Activated T-helper 9 cell treated with anti-CD3 and anti-CD28 coated beads, Interleukin-2, amount 50 U/mL, for 16 hours (primary cell): Measurements from ENCODE around the gene NOD2.

ENCODE experiments used
- DNase-seq: peaks from one replicate; pipeline ENCODE4 v3.0.0-alpha.2; 2020; ENCODE audit warnings: low read depth

The NOD2 gene

DNA sequence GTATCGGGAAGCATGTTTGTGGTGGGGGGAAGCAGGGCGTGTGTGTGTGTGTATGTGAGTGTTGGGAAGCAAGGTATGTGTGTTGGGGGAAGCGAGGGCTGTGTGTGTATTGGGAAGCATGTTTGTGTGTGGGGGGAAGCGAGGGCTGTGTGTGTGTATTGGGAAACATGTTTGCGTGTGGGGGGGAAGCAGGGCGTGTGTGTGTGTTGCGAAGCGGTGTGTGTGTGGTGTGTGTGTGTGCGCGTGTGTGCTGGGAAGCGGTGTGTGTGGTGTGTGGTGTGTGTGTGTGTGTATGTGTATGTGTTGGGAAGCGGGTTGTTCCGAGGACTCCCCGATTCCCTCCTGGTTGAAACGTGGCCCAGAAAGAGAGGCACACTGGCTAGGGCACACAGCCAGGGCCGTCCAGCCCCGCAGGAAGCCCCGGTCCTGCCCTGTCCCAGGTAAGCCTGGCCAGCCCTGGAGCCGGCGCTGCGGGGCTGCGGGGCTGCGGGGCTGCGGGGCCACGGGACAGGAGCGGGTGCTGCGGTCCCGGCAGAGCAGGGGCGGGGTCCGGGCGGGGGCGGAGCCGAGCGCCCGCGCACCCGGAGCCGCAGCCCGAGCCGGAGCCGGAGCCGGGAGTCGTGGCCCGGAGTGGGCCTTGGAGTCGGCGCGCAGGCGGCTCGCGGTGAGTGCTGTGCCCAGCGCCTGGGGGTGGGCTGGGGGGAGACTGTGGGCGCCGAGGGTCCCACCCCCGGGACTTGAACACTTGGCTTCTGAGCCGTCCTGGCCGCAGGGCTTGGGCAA is at the start of gene NOD2:
Gene NOD2, plus strand, starts transcription at position 608 of the 783 bp plus-strand sequence. CDS start 5,890 bp downstream, outside the sequence.
- DNase-seq: no peak

DNA sequence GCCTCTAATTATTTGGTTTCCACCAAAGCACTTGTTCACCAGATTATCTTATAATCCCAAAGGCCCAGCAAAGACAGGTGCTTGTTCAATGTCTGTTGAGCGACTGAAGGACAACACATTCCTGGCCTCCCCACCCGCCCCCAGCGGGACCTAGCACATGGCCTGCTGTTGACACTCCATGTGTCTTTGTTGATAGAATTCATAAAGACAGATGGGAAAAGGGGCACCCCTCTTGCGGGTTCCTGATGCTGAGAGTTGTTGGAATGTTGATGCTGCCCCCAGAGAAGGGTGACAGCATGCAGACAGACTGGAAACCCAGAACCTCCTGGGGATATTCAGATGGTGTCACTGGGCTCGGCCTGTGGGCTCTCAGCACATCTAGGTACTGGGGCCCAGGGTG is 49.2 kb upstream of the NOD2 start:
- DNase-seq: no peak

DNA sequence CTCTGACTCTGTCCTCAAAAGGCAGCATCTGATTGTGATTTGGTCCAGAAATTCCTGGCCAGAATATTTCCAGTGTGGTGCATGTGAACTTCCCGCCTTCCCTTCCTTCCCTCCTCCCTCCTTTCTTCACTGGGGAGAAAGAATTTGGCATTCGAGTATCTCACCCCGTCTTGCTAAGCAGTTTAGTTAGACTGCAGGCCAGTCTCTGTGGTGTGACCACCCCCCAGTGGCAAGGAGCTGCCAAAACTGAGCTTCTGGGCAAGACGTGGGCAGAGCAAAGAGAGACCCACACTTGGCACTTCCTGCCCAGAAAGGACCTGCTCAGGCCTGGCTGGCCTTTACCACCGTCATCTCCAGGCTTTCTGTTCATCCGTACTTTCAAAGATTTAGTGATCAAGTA is 48.7 kb upstream of the NOD2 start:
- DNase-seq: no peak

DNA sequence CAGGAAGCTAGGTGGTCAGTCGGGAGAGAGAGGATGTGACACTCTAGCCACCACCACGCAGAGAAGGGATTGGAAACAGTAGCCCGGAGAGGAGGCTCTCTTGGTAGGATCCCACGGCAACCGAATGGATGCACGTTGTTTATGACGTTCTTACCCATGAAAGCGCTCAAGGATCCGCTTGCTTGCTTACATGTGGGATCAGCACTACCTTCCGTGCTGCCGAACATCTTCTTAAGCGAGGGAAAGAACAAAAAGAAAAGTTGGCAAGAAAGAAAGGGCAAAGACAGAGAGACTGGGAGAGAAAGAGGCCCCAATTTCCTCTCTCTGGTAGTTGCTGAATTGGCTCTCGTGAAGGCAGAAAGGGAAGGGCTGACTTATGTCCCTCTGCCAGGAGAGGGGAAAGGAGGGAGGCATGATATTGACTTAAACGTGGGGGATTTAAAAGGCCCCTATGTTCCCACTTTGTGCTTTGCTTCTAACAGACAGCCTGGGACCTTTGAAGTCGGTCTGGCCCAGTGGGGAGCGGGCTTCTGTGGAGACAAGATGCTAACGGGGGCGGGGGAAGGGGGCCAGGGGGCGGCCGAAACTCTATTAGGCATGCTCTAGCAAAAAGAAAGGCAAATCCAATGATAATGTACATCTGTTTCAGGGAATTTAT is 47.7 kb upstream of the NOD2 start:
- no peak for DNase-seq

DNA sequence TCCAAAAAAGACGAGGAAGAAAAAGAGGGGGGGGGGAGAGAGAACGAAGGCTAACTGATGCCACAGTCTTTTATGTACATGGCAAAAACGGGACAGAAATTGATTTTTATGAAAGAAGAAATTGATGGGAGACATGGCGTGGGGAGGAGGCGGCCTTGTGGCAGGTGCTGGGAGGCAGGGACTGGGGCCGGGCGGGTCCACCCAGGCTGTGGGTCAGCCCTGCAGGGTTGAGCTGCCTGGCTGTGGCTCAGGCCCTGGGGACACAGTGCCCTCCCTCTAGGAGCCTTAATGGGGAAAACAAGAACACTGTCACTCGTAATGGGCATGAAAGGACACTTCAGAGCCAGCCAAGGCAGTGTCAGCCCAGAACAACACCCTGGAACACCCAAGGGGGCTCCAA is 47.1 kb upstream of the NOD2 start:
- DNase-seq: no peak

DNA sequence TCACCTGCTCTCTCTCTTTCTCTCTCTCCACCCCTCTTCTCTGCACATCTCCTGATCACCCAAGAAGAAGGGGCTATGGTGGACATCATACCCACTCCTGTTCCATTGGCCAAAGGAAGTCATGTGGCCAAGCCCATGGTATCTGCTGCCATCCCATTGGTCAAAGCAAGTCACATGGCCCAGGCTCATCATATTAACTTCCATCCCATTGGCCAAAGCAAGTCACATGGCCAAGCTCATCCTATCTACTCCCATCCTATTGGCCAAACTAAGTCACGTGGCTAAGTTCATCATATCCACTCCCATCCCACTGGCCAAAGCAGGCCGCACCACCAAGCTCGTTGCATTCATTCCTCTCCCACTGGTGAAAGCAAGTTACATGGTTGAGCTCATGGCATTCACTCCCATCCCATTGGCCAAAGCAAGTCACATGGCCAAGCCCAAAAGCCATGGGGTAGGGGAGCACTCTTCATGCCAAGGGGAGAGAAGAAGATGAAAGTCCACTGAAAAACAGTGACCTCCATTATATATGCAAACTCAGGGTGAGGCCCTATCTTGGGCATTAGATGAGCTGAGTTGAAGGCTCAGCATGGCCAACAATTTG is 41.5 kb upstream of the NOD2 start:
- no peak for DNase-seq

DNA sequence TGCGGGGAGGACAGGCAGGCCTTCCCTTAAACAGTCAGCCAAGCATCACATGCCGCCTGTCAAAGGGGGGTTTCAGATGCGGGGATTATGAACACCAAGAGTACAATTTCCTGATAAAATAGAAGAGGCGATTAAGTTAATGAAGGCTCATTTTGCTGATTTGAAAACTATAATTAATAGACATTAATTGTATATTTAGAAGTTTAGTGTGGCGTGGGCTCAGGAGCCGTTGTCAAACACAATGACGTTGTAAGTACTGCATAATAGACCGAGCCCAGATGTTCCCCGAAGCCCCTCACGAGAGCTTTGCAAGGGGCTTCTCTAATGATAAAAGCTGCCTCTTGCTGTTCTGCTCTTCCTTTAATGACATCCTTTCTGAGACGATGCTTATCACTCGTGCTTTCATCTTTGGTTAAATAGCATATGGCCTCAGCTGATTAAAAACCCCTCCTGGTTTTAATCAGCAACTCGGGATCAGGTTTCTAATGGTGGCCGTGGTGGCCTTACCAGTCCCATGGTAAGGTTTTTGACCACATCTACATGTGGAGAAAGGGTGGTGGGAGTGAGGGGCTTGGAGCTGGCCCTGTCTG is 40.5 kb upstream of the NOD2 start:
- DNase-seq: no peak

DNA sequence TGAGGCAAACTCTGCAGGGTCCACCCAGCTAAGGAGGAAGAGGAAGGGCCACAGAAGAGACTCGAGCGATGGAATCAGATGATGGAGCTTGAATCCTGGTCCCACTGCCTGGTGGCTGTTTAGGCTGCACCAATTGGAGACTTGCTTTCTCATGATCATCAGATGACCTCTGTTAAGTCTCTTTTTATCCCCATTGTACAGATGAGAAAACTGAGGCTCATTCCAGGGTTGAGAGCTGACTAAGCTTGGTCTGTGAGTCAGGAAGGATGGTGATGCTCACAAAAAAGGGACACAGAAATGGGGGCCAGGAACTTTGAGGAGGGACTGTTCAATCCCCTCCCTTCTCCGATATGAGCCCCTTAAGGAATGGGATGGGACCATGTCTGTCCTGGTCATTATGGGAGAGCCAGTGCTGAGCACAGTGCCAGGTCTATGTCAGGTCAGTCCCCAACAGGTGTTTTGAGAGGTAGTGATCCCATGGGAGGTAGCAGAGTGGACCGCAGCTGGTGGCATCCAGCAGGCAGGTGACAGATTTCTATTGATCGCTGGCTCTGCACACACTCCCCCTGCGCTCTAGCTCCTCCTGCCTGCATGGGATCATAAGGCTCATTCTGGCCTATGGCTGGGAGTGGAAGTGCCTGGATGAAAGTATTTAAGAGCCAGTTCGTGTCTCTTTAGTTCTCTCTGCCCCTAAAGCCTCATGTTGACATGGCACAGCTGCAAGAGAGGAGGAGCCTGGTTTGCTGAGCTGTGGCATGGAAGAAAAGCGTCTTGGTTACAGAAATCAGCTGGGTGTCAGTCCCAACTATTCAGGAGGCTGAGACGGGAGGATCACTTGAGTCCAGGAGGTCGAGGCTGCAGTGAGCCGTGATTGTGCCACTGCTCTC is 39.5 kb upstream of the NOD2 start:
- DNase-seq: no peak

DNA sequence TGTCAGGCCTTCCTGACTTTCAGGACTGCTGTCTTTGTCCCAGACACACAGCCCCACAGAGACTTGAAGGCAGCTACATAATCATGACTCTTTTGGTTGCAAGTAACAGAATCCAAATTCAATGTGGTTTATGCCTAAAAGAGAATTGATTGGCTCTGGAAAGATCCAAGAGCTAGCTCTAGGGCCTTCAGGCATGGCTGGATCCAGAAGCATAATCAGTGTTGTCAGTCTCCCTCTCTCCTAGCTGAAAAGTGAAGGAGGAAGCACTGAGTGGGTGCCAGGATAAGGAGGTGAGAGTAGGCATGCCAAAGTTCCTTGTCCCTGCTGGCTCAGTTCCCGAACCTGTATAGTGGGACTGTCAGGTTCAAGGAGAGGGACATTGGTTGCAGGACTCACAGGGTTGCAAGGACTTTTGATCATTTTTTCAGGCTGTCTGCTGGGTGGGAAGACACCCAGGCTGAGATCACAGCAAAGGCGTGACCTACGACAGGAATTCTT is 37.8 kb upstream of the NOD2 start:
- DNase-seq: no peak

DNA sequence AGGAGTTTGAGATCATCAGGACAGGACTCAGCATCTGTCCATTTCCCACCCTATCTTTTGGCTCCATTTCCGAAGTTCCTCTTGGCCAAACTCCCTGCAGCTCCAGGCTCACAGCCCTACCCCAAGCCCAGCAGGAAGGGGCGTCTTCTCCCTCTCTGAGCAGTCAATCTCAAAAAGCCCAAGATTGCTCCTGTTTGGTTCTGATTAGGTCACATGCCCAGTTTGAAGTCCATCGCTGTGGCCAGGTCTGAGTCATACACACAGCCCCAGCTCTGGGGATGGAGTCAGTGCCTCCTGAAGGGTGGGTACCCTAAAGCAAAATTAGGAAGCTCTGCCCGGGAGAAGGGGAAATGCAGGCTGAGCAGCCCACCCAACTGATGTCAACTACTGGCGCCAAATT is 36.2 kb upstream of the NOD2 start:
- no peak for DNase-seq

DNA sequence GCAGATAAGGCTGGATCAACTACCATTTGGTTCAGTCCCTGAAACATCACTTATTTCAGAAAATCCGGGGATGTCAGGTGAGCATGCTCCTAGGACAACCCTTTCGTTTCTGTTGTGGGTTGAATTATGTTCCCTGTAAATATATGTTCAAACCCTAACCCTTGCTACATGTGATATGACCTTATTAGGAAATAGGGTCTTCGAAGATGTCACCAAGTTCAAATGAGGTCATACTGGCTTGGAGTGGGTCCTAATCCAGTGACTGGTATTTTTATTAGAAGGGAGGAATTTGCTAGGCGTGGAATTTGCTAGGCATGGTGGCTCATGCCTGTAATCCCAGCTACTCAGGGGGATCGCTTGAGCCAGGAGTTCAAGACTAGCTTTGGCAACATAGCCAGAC is 33.6 kb upstream of the NOD2 start:
- DNase-seq: no peak

DNA sequence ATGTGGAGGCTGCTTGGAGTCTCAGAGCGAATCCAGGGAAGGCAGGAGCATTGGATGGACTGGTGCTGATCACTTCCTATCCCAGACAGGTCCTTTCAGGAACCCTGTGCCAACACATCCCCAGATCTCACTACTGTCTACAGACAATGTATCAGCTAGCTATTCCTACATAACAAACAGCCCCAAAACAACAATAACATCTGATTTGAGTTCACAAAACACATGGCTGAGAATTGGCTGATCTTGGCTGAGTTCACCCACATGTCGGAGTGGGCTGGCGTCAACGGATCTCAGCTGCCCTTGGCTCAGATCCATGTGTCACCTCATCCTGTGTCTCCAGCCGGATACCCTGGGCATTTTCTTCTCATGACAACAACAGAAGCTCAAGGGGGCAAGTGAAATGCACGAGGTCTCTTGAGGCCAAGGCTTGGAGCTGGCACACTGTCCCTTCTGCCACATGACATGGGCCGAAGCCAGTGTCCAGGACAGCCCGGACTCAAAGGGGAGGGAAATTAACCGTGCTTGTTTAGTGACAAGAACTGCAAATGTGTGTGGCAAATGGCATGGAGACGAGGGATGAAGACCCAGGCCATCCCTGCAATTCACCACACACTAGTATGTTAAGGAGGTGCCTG is 31.0 kb upstream of the NOD2 start:
- no peak for DNase-seq

DNA sequence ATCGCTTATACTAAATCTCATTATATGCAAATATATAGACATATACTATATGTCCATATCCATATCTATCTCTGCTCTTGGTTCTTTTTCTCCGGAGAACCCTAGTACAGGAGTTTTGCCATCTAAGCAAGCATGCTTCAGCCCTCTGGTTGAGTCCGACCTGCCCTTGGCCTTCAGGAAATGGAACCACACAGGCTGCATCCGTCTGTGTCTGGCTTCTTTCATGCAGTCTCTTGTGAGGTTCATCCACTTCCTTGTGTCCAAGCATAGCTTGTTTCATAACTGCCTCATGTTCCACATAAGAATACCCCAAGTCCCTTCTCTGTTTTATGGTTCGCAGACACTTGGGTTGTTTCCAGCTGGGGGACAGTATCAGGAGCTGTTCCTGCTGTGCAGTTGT is 29.1 kb upstream of the NOD2 start:
- DNase-seq: no peak

DNA sequence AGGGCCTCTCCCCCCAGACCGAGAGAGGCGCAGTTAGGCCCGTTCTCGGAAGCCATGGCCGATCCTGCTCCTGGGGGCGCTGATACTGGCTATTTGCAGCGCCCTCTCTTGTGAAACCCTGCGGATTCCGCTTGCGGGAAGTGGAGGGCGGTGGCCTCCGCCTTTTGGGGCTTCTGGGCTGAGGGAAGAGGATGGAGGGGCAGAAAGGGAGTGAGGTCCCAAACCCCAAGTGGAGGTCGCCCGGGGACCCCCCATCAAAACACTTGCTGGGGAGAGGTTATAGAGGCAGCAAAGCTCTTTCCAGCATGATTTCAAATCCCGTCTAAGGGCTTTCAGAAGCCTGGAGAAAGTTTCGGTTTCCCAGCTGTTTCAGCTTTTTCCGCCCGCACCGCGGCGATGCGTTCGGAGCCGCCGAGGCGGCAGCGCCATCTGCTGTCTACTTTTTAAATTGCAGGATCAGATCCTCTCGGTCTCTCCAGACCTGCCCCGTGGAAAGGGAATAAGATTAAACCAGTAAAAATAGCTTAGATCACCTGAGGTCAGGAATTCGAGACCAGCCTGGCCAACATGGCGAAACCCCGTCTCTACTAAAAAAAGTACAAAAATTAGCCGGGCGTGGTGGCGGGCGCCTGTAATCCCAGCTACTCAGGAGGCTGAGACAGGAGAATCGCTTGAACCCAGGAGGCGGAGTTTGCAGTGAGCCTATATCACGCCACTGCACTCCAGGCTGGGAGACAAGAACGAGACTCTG is 28.1 kb upstream of the NOD2 start:
- DNase-seq: peak; percentile 66

DNA sequence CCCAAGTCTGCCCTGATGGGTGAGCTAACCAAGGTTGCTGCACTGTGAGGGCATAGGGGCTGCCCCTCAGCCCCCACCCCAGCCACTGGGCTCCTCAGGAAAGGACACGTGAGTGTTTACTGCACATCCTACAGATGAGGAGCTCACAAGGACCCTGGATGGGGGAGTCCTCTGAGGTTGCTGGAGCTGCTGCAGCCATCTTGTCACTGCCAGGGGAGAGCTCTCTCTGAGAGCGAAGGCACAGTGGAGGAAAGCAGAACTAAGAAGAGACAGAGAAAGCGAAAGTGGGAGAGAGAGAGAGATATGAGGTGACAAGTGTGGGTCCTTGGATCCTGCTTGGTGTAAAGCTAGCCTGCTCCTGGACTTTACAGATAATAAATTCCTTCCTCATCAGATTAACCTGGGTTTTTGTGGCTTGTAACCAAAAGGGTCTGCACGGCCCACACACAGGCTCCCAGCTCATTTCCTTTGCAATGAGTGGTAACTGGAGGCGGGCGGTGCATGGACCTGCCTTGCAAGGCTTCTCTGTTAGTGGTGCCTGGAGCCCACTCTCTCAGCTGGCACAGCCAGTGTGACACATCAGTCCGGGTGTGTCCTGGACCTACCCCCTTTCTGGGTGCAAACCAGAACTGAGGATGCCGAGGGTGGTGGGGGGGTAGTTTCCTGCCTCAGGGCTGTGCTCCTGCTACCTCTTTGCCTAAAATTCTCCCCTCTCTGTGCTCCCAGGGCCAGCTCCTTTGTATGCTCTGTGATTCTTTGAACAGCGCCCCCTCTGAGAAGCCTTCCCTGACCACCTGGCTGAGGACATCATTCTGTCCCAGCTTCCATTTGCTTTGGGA is 26.5 kb upstream of the NOD2 start:
- DNase-seq: no peak

DNA sequence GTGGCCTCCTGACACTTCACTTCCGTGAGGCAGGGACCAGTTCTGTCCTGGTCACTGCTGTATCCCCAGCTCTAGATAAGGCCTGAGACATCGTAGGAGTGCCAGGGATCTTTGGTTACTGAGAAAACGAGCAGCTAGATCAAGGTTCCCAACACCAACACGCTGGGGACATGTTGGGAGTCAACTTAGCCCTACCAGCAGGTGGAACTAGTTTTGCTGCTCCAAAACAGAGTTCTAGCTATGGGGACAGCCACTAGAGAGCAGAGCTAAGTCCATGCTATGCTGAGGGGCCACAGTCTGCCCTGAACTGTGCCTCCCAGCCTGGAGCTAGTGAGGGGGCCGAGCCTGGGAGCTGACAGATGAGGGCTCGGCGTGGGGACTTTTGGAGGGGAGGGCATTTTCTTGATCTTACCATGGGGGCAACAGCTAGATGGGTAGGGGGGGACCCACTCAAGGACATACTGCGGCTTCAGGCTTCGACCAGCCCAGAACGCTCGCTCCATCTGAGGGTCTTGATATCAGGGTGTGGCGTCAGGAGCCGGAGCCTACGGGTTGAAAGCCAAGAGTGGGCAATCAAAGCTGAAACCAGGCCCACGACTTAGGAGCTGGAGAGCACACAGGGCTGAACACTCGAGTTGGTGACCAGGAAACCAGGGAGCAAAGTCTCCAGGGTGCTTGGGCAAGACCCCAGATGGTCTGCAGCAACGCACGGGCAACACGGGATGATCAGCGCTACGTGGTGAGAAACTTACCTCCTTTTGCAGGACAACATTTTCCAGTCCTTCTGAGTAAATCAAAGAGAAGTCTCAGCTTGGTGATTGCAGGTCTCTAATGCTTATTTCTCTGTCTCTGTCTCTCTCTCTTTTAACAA is 25.7 kb upstream of the NOD2 start:
- no peak for DNase-seq

DNA sequence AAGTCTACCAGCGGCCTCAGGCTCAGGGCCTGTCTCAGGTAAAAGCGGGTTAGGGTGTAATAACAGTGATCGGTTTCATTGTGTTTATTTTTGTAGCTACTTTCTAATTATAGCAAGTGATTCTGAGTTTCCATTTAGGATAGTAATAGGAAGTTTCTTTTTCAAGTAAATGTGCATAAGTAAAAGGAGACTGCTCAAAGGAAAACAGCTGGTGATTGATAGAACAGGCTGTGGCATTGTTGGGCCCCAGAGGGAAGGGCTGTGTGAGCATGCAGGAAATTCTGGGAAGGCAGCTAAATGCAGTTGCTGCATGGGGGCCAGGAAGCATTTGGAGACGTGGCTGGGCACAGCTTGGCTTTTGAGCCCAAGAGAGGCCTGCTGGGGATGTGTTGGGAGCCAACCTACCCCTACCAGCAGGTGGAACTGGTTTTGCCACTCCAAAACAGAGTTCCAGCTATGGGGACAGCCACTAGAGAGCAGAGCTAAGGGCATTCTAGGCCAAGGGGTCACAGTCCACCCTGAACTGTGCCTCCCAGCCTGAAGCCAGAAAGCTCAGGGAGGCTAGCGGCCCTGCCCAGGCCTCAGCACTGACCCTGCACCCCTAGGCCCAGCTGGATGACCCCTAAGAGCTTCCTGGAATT is 24.9 kb upstream of the NOD2 start:
- no peak for DNase-seq

DNA sequence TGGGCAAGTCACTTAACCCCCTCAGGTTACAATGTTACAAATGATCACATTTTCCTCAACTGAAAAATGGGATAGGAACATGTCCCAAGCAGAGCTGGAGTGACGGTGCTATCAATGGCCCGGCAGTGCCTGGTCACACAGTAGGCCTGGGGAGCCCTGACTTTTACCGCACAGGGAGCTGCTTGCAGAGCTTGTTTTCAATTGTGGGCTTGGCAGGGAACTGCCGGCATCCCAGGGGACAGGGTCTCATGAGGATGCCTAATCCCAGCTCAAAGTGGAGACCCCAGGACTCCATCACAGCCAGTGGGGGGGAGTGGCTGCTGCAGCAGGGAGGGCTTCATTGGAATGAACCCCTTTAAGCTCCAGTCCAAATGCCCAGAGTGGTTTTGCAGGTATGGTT is 23.7 kb upstream of the NOD2 start:
- no peak for DNase-seq
